Activated effector memory CD4-positive, alpha-beta T cell treated with Interleukin-2 at 50 U/mL for 16 hours (primary cell): ENCODE data around the gene AK3.
A peak's percentile ranks its signal among the peaks of the same experiment; 100 is the strongest.
"Not testable (repeated sequence)": the region's sequence is repeated elsewhere in the genome, so short reads cannot be mapped to it uniquely, and the experiment has no call there.

Source experiments
- DNase-seq: peaks from one replicate; pipeline ENCODE4 v3.0.0-alpha.2; 2020

AK3 gene

GRCh38 chr9:4740638-4741364, at the start of gene AK3:
TSS of gene AK3 (minus strand) at chr9:4741202. CDS start at chr9:4741087, 115 bp downstream.
- DNase-seq: peak; percentile 78

- DNase-seq: no peak
These were observed 47.7 kb upstream of the AK3 start for GRCh38 chr9:4788703-4789102.

GRCh38 chr9:4787876-4788275, 46.9 kb upstream of the AK3 start:
- DNase-seq: no peak

GRCh38 chr9:4786599-4786998, 45.6 kb upstream of the AK3 start:
- no peak for DNase-seq

DNA sequence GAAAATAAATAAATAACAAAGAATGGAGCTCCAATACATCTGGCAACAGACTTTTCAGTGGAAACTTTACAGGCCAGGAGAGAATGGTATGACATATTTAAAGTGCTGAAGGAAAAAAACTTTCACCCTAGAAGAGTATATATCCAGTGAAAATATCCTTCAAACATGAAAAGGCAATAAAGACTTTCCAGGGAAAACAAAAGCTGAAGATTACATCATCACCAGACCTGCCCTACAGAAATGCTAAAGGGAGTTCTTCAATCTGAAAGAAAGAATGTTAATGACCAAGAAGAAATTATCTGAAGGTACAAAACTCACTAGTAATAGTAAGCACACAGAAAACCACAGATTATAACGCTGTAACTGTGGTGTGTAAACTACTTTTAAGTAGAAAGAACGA, 43.4 kb upstream of the AK3 start:
- no peak for DNase-seq

- DNase-seq: not testable (repeated sequence)
These were observed 42.2 kb upstream of the AK3 start for GRCh38 chr9:4783191-4783590.

DNA sequence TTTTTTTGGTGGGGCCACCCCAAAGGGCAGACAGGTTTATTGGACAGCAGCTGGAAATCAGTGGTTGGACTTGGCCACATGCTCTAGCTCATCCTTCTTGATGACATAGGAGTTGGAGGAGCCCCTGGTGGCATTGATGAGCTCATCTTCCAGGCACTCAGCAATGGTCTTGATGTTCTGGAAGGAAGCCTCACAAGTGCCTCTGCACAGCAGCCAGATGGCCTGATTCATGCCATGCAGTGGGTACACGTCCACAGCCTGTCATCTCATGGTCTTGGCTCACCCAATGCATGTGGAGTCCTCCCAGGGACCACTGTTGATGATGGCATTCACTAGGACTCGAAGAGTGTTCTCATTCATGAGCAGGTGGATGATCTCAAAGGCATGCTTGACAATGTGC, 40.4 kb upstream of the AK3 start:
- DNase-seq: no peak

DNA sequence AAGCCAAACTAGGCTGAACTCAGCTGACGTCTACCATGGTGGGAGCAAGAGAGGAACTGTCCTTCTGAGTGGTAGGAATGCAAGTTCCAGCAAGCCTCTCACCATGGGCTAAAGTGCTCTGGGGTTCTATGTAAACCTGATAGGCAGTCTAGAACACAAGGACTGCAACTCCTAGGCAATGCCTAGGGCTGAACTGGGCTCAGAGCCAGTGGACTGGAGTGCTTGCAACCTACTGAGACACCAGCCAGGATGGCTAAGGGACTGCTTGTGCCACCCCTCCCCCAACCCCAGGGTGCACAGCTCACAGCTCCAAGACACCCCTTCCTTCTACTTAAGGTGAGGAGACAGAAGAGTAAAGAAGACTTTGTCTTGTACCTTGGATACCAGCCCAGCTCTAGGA, 39.6 kb upstream of the AK3 start:
- no peak for DNase-seq

GRCh38 chr9:4774958-4775357, 34.0 kb upstream of the AK3 start:
- not testable (repeated sequence) for DNase-seq

DNA sequence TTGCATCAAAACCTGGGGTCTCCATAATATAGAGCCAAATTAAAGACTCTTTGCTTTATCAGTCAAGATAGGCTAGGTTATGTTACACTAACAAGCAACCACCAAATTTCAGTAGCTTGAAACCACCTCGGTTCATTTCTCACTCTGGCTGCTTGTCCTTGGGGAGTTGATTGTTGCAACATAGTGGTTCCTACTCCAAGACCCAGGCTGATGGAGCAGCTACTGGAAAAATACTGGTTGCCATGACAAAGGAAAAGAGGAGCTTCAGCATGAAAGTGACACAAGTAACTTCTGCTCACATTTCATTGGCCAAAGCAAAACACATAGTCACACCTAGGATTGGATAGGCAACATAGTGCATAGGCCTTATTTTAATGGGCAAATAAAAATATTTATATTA, 33.2 kb upstream of the AK3 start:
- no peak for DNase-seq

- no peak for DNase-seq
These were observed 30.8 kb upstream of the AK3 start for GRCh38 chr9:4771788-4772187.

DNA sequence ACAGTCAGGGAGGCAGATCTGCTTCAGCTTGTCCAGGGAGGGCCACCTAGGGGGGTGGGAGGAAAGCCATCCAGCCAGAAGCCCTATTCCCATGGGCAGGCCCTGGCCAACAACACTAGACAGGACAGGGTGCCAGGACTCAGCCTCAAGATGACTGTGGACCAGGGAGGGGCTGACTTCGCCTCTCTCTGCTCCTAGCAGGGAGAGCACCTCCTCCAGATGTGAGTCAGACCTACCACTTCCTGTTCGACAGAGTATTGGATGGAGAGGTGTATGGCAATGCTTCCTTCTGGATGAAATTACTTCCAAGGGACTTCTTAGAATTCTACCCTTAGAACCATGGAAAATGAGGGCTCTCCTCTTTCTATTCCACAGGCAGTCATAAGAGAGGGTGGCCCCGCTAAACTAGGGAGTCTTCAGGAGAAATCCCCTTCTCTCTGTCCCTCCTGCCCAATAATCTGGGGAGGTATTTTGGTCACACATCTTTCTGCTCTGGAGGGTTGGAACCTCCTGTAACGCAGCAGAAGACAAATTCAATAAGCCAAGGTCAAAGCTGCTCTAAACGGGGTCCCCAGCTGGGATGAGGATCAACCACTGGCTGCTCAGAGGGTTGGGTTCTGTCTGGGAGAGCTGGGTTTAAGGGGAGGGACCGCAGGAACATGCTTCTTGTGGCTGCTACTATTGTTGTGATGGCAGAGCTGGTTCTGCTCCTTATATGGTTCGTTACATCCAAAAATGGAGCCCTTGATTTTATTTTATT, 28.5 kb upstream of the AK3 start:
- DNase-seq: no peak

DNA sequence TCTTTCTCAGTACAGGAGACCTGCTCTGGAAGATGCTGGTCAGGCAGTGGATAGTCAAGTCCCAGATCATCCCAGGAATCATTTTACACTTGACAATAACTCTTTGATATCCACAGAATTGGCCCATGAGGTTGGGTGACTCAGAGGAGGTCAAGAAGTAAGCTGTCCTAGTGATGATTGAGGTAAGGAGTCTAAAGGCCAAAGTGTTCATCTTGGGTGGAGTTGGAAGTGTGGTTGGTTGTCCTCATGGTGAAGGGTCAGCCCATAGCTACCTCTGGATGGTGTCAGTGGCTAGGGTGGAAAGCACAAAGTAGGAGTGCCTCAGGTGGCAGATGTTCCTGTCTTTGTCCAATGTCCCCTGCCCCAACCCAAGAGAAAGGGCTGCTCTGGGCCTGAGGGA, 27.7 kb upstream of the AK3 start:
- no peak for DNase-seq

DNA sequence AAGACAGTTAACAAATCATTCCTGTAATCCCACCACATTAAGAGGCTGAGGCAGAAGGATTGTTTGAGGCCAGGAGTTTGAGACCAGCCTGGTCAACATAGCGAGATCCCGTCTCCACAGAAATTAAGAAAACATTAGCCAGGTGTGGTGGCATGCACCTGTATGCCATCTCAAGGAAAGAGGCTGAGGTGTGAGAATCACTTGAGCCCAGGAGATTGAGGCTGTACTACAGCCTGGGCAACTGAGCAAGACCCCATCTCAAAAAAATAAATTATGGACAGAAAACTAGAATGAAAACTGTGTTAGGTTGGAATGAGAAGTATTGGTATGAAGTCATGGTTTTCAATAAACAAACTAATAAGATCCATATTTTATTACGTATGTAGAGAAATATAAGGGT, 23.0 kb upstream of the AK3 start:
- no peak for DNase-seq

GRCh38 chr9:4762886-4763541, 22.0 kb upstream of the AK3 start:
- DNase-seq: no peak

DNA sequence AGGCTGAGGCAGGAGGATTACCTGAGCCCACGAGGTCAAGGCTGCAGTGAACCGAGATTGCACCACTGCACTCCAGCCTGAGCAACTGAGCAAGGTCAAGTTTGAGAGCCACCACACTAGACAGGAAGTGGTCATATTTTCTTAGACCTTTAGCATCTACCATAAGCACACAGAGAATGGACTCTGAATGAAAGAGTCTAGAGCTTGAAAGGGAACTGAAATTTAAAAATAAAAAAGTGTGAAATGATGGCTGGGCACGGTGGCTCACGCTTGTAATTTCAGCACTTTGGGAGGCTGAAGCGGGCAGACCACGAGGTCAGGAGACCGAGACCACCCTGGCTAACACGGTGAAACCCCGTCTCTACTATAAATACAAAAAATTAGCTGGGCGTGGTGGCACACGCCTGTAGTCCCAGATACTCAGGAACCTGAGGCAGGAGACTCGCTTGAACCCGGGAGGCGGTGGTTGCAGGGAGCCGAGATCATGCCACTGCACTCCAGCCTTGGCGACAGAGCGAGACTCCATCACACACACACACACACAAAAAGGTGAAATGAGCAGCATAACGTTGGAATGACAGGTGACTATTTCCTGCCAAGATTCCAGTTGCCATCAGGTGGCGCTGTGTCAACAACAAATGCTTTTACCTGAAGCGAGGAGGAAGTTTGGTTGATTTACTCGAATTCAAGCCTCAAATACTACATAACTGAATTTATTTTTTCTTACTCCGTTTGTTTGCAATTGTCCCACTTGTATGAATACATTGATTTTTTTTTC, 21.3 kb upstream of the AK3 start:
- DNase-seq: peak; percentile 64

GRCh38 chr9:4760122-4760521, 19.1 kb upstream of the AK3 start:
- DNase-seq: no peak

DNA sequence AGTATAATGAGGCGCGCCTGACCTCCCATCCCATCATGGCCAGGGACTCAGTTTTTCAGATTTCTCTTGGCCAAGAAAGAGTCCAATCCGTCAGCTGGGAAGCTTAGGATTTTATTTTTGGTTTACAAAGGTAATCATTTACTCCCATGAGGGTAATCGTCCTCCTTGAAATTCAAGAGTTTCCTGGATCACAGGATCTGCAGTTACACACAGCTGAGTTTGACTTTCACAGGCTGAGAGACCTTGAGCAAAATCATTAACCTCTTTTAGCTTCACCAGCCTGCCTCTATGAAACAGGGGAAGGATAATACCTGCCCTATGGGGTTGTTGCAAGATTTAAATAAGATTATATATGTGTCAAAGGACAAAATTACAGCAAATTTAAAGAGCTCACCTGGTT, 15.4 kb upstream of the AK3 start:
- no peak for DNase-seq

- no peak for DNase-seq
These were observed 14.1 kb upstream of the AK3 start for GRCh38 chr9:4755026-4755609.

- DNase-seq: not testable (repeated sequence)
These were observed 13.5 kb upstream of the AK3 start for GRCh38 chr9:4754530-4754929.

DNA sequence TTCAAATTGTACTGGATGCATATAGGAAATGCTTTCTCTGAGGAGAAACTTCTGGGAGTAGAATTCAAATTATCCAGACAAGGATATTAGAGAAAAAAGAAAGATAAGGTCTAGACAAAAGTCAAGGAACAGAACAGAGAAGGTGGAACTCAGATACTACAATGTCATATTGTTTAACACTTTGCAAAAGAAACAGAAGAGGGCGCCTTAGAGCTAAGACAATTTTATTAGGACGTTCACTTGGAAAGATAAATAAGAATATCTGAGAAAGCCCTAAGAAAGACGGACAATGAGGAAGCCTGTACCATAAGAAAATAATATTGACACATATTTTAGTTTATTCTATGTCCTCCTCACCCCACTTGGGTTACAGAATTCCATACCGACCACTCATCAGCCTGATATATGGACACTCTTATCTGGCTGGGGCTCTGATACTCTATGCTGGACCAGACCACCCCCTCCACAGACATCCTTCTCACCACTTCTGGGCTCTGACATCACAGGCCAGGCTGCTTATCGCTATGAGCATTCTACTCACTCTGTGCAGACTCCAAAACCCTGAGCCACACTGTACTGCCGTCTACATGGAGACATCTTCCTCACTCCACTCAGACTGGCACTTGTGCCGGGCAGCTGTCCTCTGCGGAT, 9.1 kb upstream of the AK3 start:
- DNase-seq: no peak

DNA sequence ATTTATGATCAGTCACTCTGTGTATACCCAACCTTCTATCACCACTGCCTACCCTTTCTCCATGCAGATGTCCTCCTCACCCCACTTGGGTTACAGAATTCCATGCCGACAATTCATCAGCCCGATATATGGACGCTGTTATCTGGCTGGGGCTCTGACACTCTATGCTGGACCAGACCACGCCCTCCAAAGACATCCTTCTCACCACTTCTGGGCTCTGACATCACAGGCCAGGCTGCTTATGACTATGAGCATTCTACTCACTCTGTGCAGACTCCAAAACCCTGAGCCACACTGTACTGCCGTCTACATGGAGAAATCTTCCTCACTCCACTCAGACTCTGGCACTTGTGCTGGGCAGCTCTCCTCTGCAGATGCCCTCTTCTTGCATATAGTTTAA, 7.6 kb upstream of the AK3 start:
- DNase-seq: no peak
